ENCODE measurements around the gene ANKRD27. TPM values are rescaled to one million over a fixed set of nuclear protein-coding genes. Genes with fewer than 3 reads are reported as not detected.

The ANKRD27 gene
- total RNA-seq, 4 donors from 2014 or later, result 24.1 to 46.0 (median 28.6) TPM

DNA sequence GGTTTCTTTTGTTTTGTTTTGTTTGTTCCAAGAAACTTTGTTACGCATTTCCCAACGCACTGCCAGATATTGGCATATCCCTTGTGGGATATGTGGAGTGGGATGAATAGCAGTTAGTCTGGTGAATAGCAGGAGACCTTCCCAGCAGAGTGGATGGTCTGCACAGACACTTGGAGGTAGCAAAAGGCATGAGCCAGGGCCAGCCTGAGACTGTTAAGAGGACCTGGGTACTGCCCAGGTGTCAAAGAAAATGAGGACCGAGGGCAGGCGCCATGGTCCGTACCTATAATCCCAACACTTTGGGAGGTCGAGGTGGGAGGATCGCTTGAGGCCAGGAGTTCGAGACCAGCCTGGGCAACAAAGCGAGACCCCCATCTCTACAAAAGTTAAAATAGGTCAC, 107.5 kb downstream of the ANKRD27 start:
- DNase-seq (ENCODE audit: low spot score in 2 of 2), result peak in 1 of 2 donors; percentile 67
- intact Hi-C loops (cut with DNase I; ENCODE audit: low total_unique reads), result no loop called here
- H3K4me3 ChIP-seq (ENCODE audit: low read depth, poor library complexity, severe bottlenecking), result no peak overlapping the region
- no peak for TF ChIP-seq POLR2A (IDR thresholded peaks at IDR 0.05)
- TF ChIP-seq, protein P1, sequence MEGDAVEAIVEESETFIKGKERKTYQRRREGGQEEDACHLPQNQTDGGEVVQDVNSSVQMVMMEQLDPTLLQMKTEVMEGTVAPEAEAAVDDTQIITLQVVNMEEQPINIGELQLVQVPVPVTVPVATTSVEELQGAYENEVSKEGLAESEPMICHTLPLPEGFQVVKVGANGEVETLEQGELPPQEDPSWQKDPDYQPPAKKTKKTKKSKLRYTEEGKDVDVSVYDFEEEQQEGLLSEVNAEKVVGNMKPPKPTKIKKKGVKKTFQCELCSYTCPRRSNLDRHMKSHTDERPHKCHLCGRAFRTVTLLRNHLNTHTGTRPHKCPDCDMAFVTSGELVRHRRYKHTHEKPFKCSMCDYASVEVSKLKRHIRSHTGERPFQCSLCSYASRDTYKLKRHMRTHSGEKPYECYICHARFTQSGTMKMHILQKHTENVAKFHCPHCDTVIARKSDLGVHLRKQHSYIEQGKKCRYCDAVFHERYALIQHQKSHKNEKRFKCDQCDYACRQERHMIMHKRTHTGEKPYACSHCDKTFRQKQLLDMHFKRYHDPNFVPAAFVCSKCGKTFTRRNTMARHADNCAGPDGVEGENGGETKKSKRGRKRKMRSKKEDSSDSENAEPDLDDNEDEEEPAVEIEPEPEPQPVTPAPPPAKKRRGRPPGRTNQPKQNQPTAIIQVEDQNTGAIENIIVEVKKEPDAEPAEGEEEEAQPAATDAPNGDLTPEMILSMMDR (IDR thresholded peaks at IDR 0.05), result no peak
- WGBS, 2 donors, result 89 to 90% methylated on average over 9 of the region's 9 CpGs

DNA sequence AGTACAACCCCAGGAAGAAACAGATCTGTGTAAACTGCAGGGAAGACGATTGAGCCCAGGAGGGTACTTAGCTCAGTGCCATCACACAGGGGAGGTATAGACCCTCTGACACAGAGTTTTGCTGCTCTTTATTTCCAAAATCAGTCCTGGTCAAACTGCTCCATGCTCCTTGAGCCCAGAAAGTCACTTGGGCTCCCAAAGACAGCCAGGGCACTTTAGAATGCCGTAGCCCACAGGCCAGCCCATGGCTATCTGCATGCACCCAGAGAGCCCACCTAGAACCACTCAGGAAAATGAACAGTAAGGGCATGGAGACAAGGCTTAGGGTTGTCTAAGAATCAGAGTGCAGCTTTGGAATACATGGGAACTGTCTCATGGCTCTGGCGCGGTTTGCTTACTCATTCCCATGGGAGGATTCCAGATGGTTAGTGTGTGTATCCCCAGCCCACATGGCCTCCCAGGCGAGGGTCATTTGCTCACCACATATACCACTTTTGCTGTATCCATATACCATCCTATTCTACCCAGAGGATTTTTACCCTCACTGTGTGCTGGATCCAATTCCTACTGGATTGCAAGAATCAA, 108.6 kb downstream of the ANKRD27 start:
- intact Hi-C loops (cut with DNase I; ENCODE audit: low total_unique reads), result no loop called here
- peak in 1 of 2 donors; percentile 46 for DNase-seq (ENCODE audit: low spot score in 2 of 2)
- WGBS, 2 donors, result 61 to 74% methylated on average over 5 of the region's 5 CpGs
- H3K4me3 ChIP-seq (ENCODE audit: low read depth, poor library complexity, severe bottlenecking), result no peak overlapping the region
- TF ChIP-seq, protein P1 (IDR thresholded peaks at IDR 0.05), result no peak

DNA sequence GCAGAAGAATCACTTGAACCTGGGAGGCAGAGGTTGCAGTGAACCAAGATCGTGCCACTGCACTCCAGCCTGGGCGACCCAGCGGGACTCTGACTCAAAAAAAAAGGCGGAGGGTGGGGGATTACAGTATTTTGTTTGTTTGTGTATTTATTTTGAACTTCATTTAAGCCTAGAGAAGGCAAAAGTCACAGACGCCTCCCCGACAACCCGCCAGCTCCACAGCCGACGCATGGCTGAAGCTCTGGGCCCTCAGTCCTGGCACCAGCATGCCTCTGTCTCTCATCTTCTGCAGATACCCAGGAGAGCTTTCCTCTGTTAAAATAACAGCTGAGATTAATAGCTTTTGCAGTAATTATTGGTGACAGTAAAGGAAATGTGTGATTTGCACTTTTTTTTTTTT, 111.2 kb downstream of the ANKRD27 start:
- intact Hi-C loops (cut with DNase I; ENCODE audit: low total_unique reads), result no loop called here
- peak in 1 of 2 donors; percentile 61 for DNase-seq (ENCODE audit: low spot score in 2 of 2)
- no peak for TF ChIP-seq POLR2A (IDR thresholded peaks at IDR 0.05)
- TF ChIP-seq, protein P1 (IDR thresholded peaks at IDR 0.05), result no peak
- H3K4me3 ChIP-seq (ENCODE audit: low read depth, poor library complexity, severe bottlenecking), result no peak overlapping the region
- WGBS, 2 donors, result 89 to 94% methylated on average over 9 of the region's 9 CpGs

DNA sequence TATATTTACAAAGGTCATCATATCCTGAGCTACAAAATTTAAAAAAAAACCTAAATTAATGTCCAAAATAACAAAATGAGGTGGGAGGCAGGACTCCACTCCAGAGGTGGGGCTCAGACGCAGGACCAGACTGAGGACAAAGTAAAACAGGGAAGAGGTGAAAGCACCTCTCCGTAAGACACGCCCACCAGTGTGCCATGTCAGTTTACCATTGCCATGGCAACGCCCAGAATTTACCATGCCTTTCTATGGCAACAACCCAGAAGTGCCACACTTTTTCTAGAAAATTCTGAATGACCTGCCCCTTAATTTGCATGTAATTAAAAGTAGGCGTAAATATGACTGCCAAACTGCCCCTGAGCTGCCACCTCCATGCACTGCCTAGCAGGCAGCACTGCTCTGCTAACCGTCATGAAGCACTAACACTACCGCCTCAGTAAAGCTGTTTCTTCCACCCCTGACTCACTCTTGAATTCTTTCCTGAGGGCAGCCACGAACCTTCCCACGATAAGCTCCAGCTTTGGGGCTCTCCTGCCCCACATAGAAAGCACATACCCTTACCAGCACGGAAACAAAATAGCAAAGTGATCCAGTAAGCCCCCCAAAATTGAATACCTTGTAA, 116.3 kb downstream of the ANKRD27 start:
- WGBS, 2 donors, result 54 to 59% methylated on average over 10 of the region's 10 CpGs
- intact Hi-C loops (cut with DNase I; ENCODE audit: low total_unique reads), result no loop called here
- H3K4me3 ChIP-seq (ENCODE audit: low read depth, poor library complexity, severe bottlenecking), result no peak overlapping the region

DNA sequence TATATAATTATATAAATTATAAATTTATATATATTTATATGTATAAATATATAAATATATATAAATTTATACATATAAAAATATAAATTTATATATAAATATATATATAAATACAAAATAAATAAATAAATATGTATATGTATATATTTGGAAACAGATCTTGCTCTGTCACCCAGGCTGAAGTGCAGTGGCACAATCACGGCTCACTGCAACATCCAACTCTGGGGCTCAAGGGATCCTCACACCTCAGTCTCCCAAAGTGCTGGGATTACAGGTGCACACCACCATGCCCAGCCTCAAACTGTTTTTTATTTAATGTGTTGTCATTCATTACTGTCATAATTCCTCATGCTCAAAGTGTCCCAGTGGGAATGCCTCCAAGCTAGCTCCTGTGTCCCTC, 119.2 kb downstream of the ANKRD27 start:
- no peak overlapping the region for H3K4me3 ChIP-seq (ENCODE audit: low read depth, poor library complexity, severe bottlenecking)
- no peak for DNase-seq (ENCODE audit: low spot score in 2 of 2)
- 62 to 92% methylated on average over 1 of the region's 1 CpG for WGBS, 2 donors
- intact Hi-C loops (cut with DNase I; ENCODE audit: low total_unique reads), result no loop called here
- TF ChIP-seq, protein P1 (IDR thresholded peaks at IDR 0.05), result no peak
- no peak for TF ChIP-seq POLR2A (IDR thresholded peaks at IDR 0.05)

More for the DNA sequence above, 116.3 kb downstream of the ANKRD27 start:
- peak in 1 of 2 donors; percentile 18 for DNase-seq (ENCODE audit: low spot score in 2 of 2)
- TF ChIP-seq, protein P1 (IDR thresholded peaks at IDR 0.05), result no peak
- TF ChIP-seq POLR2A (IDR thresholded peaks at IDR 0.05), result no peak

Data from lower leg skin (tissue), 4 donors.